ENCODE results near the gene PRKN.

DNA sequence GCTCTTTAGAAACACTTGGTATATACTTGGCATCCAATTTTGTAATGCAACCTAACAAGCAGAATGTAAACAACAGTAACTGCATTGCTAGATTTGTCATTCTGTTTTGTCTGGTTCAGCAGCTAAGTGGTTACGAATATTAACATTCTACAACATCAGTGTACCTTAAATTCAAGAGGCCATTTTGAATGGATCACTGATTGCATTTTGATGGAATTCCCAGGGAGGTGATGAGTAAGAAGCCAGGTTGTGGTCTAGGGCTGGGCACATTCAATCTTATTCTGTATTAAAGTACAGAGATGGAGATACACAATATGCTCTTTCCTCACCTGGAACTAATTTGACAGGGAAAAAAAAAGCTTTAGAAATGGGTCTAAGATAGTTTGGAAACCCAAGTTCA is 483.5 kb downstream of the PRKN start:
- TF ChIP-seq POLR2A (IDR thresholded peaks at IDR 0.05; ENCODE audit: low read depth, low read length), result no peak
- TF ChIP-seq, protein P1, sequence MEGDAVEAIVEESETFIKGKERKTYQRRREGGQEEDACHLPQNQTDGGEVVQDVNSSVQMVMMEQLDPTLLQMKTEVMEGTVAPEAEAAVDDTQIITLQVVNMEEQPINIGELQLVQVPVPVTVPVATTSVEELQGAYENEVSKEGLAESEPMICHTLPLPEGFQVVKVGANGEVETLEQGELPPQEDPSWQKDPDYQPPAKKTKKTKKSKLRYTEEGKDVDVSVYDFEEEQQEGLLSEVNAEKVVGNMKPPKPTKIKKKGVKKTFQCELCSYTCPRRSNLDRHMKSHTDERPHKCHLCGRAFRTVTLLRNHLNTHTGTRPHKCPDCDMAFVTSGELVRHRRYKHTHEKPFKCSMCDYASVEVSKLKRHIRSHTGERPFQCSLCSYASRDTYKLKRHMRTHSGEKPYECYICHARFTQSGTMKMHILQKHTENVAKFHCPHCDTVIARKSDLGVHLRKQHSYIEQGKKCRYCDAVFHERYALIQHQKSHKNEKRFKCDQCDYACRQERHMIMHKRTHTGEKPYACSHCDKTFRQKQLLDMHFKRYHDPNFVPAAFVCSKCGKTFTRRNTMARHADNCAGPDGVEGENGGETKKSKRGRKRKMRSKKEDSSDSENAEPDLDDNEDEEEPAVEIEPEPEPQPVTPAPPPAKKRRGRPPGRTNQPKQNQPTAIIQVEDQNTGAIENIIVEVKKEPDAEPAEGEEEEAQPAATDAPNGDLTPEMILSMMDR (IDR thresholded peaks at IDR 0.05; ENCODE audit: extremely low read depth in 1 of 2, insufficient read depth in 1 of 2, low read depth in 1 of 2, low read length in 2 of 2), result no peak
- TF ChIP-seq EZH2 (IDR thresholded peaks at IDR 0.05; ENCODE audit: borderline replicate concordance, low read depth, low read length, severe bottlenecking), result no peak

All from endothelial cell of umbilical vein (primary cell).